Astrocyte of the cerebellum (primary cell): ENCODE measurements around the gene HMGXB4.

Source experiments
- DNase-seq: peaks from one replicate; pipeline ENCODE4 v3.0.0-alpha.2; 2011; ENCODE audit warnings: low read depth
- H3K4me3 ChIP-seq: 2 replicates; pipeline ENCODE4 v1.5.1; 2011; ENCODE audit warnings: mild to moderate bottlenecking, low read depth, low read length, moderate library complexity
- CTCF ChIP-seq: IDR thresholded peaks from 2 replicates; pipeline ENCODE4 v1.5.1; 2012; ENCODE audit warnings: low read length, low read depth, moderate library complexity, mild to moderate bottlenecking; ENCODE audit errors: missing control alignments
- in situ Hi-C: cut with HindIII; loops from 2 replicates; pipeline ENCODE4 v1.10.0; 2017; ENCODE audit warnings: low sequenced_read_pairs

Gene HMGXB4

GRCh38 chr22:35311551-35311999 lies 54.3 kb downstream of the HMGXB4 start:
- no peak for TF ChIP-seq CTCF
- in situ Hi-C loops = no loop called here
- no peak overlapping the region for H3K4me3 ChIP-seq
- DNase-seq = no peak

- in situ Hi-C loops = no loop called here
- DNase-seq = no peak
- H3K4me3 ChIP-seq = no peak overlapping the region
- TF ChIP-seq CTCF = no peak
These were observed 55.1 kb downstream of the HMGXB4 start for GRCh38 chr22:35312198-35313059.

- TF ChIP-seq CTCF = no peak
- DNase-seq = peak; percentile 26
- H3K4me3 ChIP-seq = no peak overlapping the region
- in situ Hi-C loops = no loop called here
These were observed 56.2 kb downstream of the HMGXB4 start for GRCh38 chr22:35313311-35314121.

- TF ChIP-seq CTCF = no peak
- DNase-seq = no peak
- no peak overlapping the region for H3K4me3 ChIP-seq
- in situ Hi-C loops = no loop called here
These were observed 57.1 kb downstream of the HMGXB4 start for GRCh38 chr22:35314161-35314942.

GRCh38 chr22:35315141-35315854 lies 58.0 kb downstream of the HMGXB4 start:
- no peak for TF ChIP-seq CTCF
- no peak overlapping the region for H3K4me3 ChIP-seq
- DNase-seq = no peak
- in situ Hi-C loops = no loop called here
